GM12878 (cell line): Measurements from ENCODE around the gene NPW. TPM values are rescaled to one million over a fixed set of nuclear protein-coding genes. Genes with fewer than 3 reads are reported as not detected.
A peak's percentile ranks its signal among the peaks of the same experiment; 100 is the strongest.

Source experiments
- BHLHE40 ChIP-seq, 2 experiments: fragments of 450-650 bp in 1 of 2; IDR thresholded peaks; 2 replicates each; pipeline ENCODE4 v1.6.1; 2011 to 2017; ENCODE audit warnings: low read depth in 2 of 2, borderline replicate concordance in 1 of 2, improper control_type of control experiment in 1 of 2, low read length in 1 of 2, mild to moderate bottlenecking in 1 of 2
- BMI1 ChIP-seq: fragments of 450-650 bp; IDR thresholded peaks from 2 replicates; pipeline ENCODE4 v1.6.1; 2016; ENCODE audit warnings: mild to moderate bottlenecking, moderate library complexity, borderline replicate concordance
- CBFB ChIP-seq: IDR thresholded peaks from 2 replicates; pipeline ENCODE4 v1.6.1; 2016; ENCODE audit warnings: antibody characterized with exemption, low read depth
- DPF2 ChIP-seq: fragments of 450-650 bp; IDR thresholded peaks from 2 replicates; pipeline ENCODE4 v1.6.1; 2017; ENCODE audit warnings: mild to moderate bottlenecking
- GABPA ChIP-seq: IDR thresholded peaks from 2 replicates; pipeline ENCODE4 v1.6.1; 2014; ENCODE audit warnings: antibody characterized with exemption, low read depth, mild to moderate bottlenecking, inconsistent platforms
- IKZF2 ChIP-seq, 2 experiments: fragments of 450-650 bp; IDR thresholded peaks; 2 replicates each; pipeline ENCODE4 v1.6.1; 2017; ENCODE audit warnings: mild to moderate bottlenecking in 2 of 2, moderate library complexity in 2 of 2
- JUNB ChIP-seq: IDR thresholded peaks from 2 replicates; pipeline ENCODE4 v1.6.1; 2016; ENCODE audit warnings: antibody characterized with exemption, mild to moderate bottlenecking
- JUND ChIP-seq: IDR thresholded peaks from 2 replicates; pipeline ENCODE4 v1.6.1; 2012; ENCODE audit warnings: low read depth, mild to moderate bottlenecking, low read length, improper control_type of control experiment, moderate library complexity
- KLF5 ChIP-seq: fragments of 450-650 bp; IDR thresholded peaks from 2 replicates; pipeline ENCODE4 v1.6.1; 2014; ENCODE audit warnings: mild to moderate bottlenecking; ENCODE audit not compliant: partially characterized antibody
- MTA3 ChIP-seq: IDR thresholded peaks from 2 replicates; pipeline ENCODE4 v1.6.1; 2012; ENCODE audit warnings: low read length, inconsistent platforms, borderline replicate concordance
- PAX8 ChIP-seq: fragments of 450-650 bp; IDR thresholded peaks from 2 replicates; pipeline ENCODE4 v1.6.1; 2017; ENCODE audit warnings: mild to moderate bottlenecking, moderate library complexity
- POLR2A ChIP-seq: IDR thresholded peaks from 2 replicates; pipeline ENCODE4 v1.6.1; 2011; ENCODE audit warnings: low read depth, mild to moderate bottlenecking, low read length
- RAD51 ChIP-seq: fragments of 450-650 bp; IDR thresholded peaks from 2 replicates; pipeline ENCODE4 v1.6.1; 2016; ENCODE audit warnings: moderate library complexity, mild to moderate bottlenecking, inconsistent platforms
- RFX5 ChIP-seq: IDR thresholded peaks from 2 replicates; pipeline ENCODE4 v1.6.1; 2011; ENCODE audit warnings: low read depth, low read length, improper control_type of control experiment
- SIN3A ChIP-seq: IDR thresholded peaks from 2 replicates; pipeline ENCODE4 v1.6.1; 2012; ENCODE audit warnings: low read depth, low read length, improper control_type of control experiment
- SREBF2 ChIP-seq: IDR thresholded peaks from 2 replicates; pipeline ENCODE4 v1.6.1; 2012; ENCODE audit warnings: mild to moderate bottlenecking, low read length
- STAT1 ChIP-seq: fragments of 450-650 bp; conservative IDR thresholded peaks from 2 replicates; pipeline ENCODE4 v1.6.1; 2014; ENCODE audit warnings: antibody characterized with exemption, mild to moderate bottlenecking
- TAF1 ChIP-seq: IDR thresholded peaks from 2 replicates; pipeline ENCODE4 v1.6.1; 2011; ENCODE audit warnings: mild to moderate bottlenecking, low read depth, low read length, borderline replicate concordance
- TARDBP ChIP-seq: IDR thresholded peaks from 2 replicates; pipeline ENCODE4 v1.6.1; 2016; ENCODE audit warnings: borderline replicate concordance
- TBL1XR1 ChIP-seq: IDR thresholded peaks from 2 replicates; pipeline ENCODE4 v1.6.1; 2012; ENCODE audit warnings: low read depth, low read length, improper control_type of control experiment
- TCF12 ChIP-seq: IDR thresholded peaks from 2 replicates; pipeline ENCODE4 v1.6.1; 2011; ENCODE audit warnings: low read depth, mild to moderate bottlenecking, low read length
- polyA plus RNA-seq, 11 experiments: library from polyadenylated mRNA; depleted of rRNA in 4 of 11; unstranded in 6 of 11; stranded (reverse) in 5 of 11; fragments of >200 nt; fragmentation: Nextera tagmentation in 4 of 11; fragmentation: Illumina TruSeq in 1 of 11; extraction: Ambion mirVana in 4 of 11; extraction: Trizol in 1 of 11; gene quantifications; 1 replicate in 1 of 11; 2 replicates in 10 of 11; pipeline versions ENCODE4 v1.2.1 to v1.2.3, GENCODE V29; 2011 to 2016; ENCODE audit warnings: inconsistent platforms in 2 of 11, missing spikeins in 2 of 11, low read depth in 1 of 11
- total RNA-seq, 4 experiments: library from RNA; depleted of rRNA in 3 of 4; stranded (reverse); fragments of >200 nt in 3 of 4; fragmentation: Illumina TruSeq in 1 of 4; extraction: Trizol in 1 of 4; gene quantifications; 2 replicates each; pipeline versions ENCODE4 v1.2.1 to v1.2.3, GENCODE V29; 2013 to 2021
- TF ChIP-seq, protein P1 (sequence below): IDR thresholded peaks from 2 replicates; pipeline ENCODE4 v1.6.1; 2011; ENCODE audit warnings: borderline replicate concordance, low read depth, mild to moderate bottlenecking, moderate library complexity, low read length; ENCODE audit not compliant: insufficient read depth, poor library complexity, severe bottlenecking
- TF ChIP-seq, protein P2 (sequence below): fragments of 450-650 bp; IDR thresholded peaks from 2 replicates; pipeline ENCODE4 v1.6.1; 2017; ENCODE audit warnings: low read depth, mild to moderate bottlenecking, moderate library complexity
- TF ChIP-seq, protein P3 (sequence below): IDR thresholded peaks from 2 replicates; pipeline ENCODE4 v1.6.1; 2012; ENCODE audit warnings: low read length, inconsistent platforms
- TF ChIP-seq, protein P4 (sequence below): fragments of 450-650 bp; IDR thresholded peaks from 2 replicates; pipeline ENCODE4 v1.6.1; 2016; ENCODE audit warnings: mild to moderate bottlenecking
- TF ChIP-seq, protein P5 (sequence below): fragments of 150-350 bp; IDR thresholded peaks from 2 replicates; pipeline ENCODE4 v1.6.1; 2014; ENCODE audit warnings: mild to moderate bottlenecking, low read depth, low read length

NPW gene
- total and polyA plus RNA-seq, 10 of the 15 experiments (the other 5 are each of a cell fraction or from before 2014, with no cell fraction given): 0.23 to 2.5 (median 0.98) TPM; not detected in 4

DNA sequence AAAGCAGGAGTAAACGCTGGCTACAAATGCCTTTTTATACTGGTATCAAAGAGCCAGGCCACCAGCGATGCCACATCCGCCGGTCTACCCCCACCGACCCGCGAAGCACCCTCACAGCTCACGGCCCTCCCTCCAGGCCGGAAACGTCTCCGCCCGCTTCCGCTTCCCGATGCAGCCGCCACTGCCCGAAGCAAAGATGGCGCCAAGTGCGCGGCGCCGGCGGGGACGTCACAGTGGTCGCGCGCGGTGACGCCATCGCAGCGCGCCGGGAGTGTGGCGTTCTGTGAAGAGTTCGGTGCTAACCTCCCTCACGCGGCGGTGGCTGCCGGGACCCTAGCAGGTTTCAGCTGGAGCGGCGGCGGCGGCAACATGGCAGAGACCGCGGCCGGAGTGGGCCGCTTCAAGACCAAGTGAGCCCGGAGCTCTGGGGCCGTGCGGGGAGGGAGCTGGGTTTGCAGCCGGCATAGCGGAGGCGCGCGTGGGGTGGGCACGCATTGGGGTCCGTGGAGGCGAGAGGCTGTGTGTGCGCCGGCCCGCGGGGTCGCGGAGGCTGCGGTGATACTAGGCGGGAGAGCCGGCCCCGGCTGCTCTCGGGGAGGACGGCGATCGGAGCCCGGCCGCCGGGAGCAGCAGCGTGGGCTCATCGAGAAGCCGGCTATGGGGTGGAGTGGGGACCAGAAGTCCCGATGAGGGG lies 47.6 kb upstream of the NPW start, which contains the start of gene TBL3 (continued):
- TF ChIP-seq, protein P1, sequence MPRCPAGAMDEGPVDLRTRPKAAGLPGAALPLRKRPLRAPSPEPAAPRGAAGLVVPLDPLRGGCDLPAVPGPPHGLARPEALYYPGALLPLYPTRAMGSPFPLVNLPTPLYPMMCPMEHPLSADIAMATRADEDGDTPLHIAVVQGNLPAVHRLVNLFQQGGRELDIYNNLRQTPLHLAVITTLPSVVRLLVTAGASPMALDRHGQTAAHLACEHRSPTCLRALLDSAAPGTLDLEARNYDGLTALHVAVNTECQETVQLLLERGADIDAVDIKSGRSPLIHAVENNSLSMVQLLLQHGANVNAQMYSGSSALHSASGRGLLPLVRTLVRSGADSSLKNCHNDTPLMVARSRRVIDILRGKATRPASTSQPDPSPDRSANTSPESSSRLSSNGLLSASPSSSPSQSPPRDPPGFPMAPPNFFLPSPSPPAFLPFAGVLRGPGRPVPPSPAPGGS: peak; percentile 46
- TF ChIP-seq SREBF2 (peak; percentile 57), SIN3A (peak; percentile 97), CBFB (peak; percentile 70), TAF1 (peak; percentile 87), PAX8 (no peak), IKZF2 (IDR thresholded peaks at IDR 0.05) (no peak), TCF12 (peak; percentile 65; the same call in 1 of the 2 replicates), STAT1 (peak; percentile 98), KLF5 (peak; percentile 91), TARDBP (peak; percentile 98), GABPA (peak; percentile 95), RFX5 (peak; percentile 48; the same call in 1 of the 2 replicates), BMI1 (no peak), JUND (0 out of 2 replicates have a peak, but pooled peaks have one; percentile 17), MTA3 (no peak), BHLHE40 (IDR thresholded peaks at IDR 0.05; ENCODE audit: borderline replicate concordance in 1 of 2, low read depth in 2 of 2, low read length in 1 of 2) (peak; percentile 57 to 82), TBL1XR1 (peak; percentile 85), JUNB (no peak), DPF2 (peak; percentile 65; the same call in 1 of the 2 replicates), POLR2A (peak; percentile 97), RAD51 (no peak)
- TF ChIP-seq, protein P2, sequence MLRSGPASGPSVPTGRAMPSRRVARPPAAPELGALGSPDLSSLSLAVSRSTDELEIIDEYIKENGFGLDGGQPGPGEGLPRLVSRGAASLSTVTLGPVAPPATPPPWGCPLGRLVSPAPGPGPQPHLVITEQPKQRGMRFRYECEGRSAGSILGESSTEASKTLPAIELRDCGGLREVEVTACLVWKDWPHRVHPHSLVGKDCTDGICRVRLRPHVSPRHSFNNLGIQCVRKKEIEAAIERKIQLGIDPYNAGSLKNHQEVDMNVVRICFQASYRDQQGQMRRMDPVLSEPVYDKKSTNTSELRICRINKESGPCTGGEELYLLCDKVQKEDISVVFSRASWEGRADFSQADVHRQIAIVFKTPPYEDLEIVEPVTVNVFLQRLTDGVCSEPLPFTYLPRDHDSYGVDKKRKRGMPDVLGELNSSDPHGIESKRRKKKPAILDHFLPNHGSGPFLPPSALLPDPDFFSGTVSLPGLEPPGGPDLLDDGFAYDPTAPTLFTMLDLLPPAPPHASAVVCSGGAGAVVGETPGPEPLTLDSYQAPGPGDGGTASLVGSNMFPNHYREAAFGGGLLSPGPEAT: peak; percentile 94
- TF ChIP-seq, protein P3, sequence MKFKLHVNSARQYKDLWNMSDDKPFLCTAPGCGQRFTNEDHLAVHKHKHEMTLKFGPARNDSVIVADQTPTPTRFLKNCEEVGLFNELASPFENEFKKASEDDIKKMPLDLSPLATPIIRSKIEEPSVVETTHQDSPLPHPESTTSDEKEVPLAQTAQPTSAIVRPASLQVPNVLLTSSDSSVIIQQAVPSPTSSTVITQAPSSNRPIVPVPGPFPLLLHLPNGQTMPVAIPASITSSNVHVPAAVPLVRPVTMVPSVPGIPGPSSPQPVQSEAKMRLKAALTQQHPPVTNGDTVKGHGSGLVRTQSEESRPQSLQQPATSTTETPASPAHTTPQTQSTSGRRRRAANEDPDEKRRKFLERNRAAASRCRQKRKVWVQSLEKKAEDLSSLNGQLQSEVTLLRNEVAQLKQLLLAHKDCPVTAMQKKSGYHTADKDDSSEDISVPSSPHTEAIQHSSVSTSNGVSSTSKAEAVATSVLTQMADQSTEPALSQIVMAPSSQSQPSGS: no peak
- TF ChIP-seq, protein P4, sequence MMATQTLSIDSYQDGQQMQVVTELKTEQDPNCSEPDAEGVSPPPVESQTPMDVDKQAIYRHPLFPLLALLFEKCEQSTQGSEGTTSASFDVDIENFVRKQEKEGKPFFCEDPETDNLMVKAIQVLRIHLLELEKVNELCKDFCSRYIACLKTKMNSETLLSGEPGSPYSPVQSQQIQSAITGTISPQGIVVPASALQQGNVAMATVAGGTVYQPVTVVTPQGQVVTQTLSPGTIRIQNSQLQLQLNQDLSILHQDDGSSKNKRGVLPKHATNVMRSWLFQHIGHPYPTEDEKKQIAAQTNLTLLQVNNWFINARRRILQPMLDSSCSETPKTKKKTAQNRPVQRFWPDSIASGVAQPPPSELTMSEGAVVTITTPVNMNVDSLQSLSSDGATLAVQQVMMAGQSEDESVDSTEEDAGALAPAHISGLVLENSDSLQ: peak; percentile 50
- TF ChIP-seq, protein P5, sequence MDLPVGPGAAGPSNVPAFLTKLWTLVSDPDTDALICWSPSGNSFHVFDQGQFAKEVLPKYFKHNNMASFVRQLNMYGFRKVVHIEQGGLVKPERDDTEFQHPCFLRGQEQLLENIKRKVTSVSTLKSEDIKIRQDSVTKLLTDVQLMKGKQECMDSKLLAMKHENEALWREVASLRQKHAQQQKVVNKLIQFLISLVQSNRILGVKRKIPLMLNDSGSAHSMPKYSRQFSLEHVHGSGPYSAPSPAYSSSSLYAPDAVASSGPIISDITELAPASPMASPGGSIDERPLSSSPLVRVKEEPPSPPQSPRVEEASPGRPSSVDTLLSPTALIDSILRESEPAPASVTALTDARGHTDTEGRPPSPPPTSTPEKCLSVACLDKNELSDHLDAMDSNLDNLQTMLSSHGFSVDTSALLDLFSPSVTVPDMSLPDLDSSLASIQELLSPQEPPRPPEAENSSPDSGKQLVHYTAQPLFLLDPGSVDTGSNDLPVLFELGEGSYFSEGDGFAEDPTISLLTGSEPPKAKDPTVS: 0 out of 2 replicates have a peak, but pooled peaks have one; percentile 55
